K562 (cell line): ENCODE data around the gene SPATS2L. TPM values are rescaled to one million over a fixed set of nuclear protein-coding genes. Genes with fewer than 3 reads are reported as not detected.
A peak's percentile ranks its signal among the peaks of the same experiment; 100 is the strongest.

Source experiments
- ATAC-seq: fragments of 200-7000 bp; cut with Tn5 transposase; 3 replicates; pipeline ENCODE4 v1.9.1; 2020; ENCODE audit warnings: moderate library complexity
- BruUV-seq: library from RNA; stranded (reverse); fragments of 400-500 nt; replicated peaks from 2 replicates; lab custom pipeline; 2021; lab: Mats Ljungman, UMichigan
- CTCF ChIA-PET: fragments of 300-600 bp; formaldehyde crosslinking; extraction: SDS; loops from one replicate; lab custom pipeline; 2021; ENCODE audit warnings: low intra/inter-chr PET ratio; lab: Yijun Ruan, JAX
- POLR2A ChIA-PET: fragments of 300-600, 350-650 bp; sonication (Branson Sonifier 250); formaldehyde crosslinking; extraction: SDS; loops from one replicate; lab custom pipeline; 2021; ENCODE audit warnings: antibody characterized with exemption, inconsistent platforms; lab: Yijun Ruan, JAX
- DNase-seq, 4 experiments: peaks; one replicate each; pipeline versions ENCODE4 v3.0.0 to v3.0.0-alpha.2; 2011 to 2018; ENCODE audit warnings: low spot score in 3 of 4, mixed read lengths in 3 of 4; ENCODE audit errors: extremely low read depth in 1 of 4
- FAIRE-seq: peaks from 2 replicates; lab custom pipeline; 2011; peaks lifted over from hg19 to GRCh38; lab: Jason Lieb, UNC
- H2AFZ ChIP-seq: 2 replicates; pipeline ENCODE4 v1.6.0; 2011; ENCODE audit warnings: low read depth, low read length, control low read depth, inconsistent platforms
- H3K27ac ChIP-seq: fragments of 200-600 bp; 3 replicates; pipeline ENCODE4 v1.8.0; 2011; ENCODE audit warnings: low read depth, mild to moderate bottlenecking, control low read depth, inconsistent platforms, low read length, moderate library complexity, mixed read lengths; ENCODE audit errors: extremely low read depth
- H3K27me3 ChIP-seq, 2 experiments: fragments of 300-600 bp in 1 of 2; 2 replicates in 1 of 2; 3 replicates in 1 of 2; pipeline versions ENCODE4 v1.6.0 to v1.8.0; 2011; ENCODE audit warnings: inconsistent platforms in 2 of 2, low read length in 2 of 2, mild to moderate bottlenecking in 1 of 2, mixed read lengths in 1 of 2, moderate library complexity in 1 of 2; ENCODE audit not compliant: control insufficient read depth in 2 of 2, insufficient read depth in 2 of 2
- H3K36me3 ChIP-seq: fragments of 300-600 bp; 3 replicates; pipeline ENCODE4 v1.8.0; 2011; ENCODE audit warnings: mild to moderate bottlenecking, low read length, inconsistent platforms; ENCODE audit not compliant: control insufficient read depth, insufficient read depth
- H3K4me1 ChIP-seq, 2 experiments: fragments of 200-600 bp in 1 of 2; replicated peaks in 1 of 2; 2 replicates in 1 of 2; 3 replicates in 1 of 2; pipeline versions ENCODE4 v1.5.1 to v1.8.0; 2011; ENCODE audit warnings: inconsistent platforms in 2 of 2, low read length in 2 of 2, mild to moderate bottlenecking in 1 of 2, mixed read lengths in 1 of 2, moderate library complexity in 1 of 2; ENCODE audit not compliant: control insufficient read depth in 2 of 2, insufficient read depth in 2 of 2
- H3K4me2 ChIP-seq: 2 replicates; pipeline ENCODE4 v1.6.1; 2011; ENCODE audit warnings: low read length, control low read depth, inconsistent platforms, mixed read lengths; ENCODE audit not compliant: insufficient read depth
- H3K4me3 ChIP-seq: fragments of 200-600 bp; sonication (generic), shearing (Covaris generic); 2 replicates; pipeline ENCODE4 v1.5.1; 2016; ENCODE audit warnings: control low read depth, inconsistent platforms
- H3K79me2 ChIP-seq: fragments of 200-600 bp; 3 replicates; pipeline ENCODE4 v1.8.0; 2011; ENCODE audit warnings: low read length, inconsistent platforms; ENCODE audit not compliant: control insufficient read depth, insufficient read depth
- H3K9ac ChIP-seq, 2 experiments: 2 replicates each; pipeline versions ENCODE4 v1.6.0 to v1.6.1; 2011; ENCODE audit warnings: low read depth in 2 of 2, low read length in 2 of 2, control low read depth in 1 of 2, inconsistent platforms in 1 of 2, mild to moderate bottlenecking in 1 of 2, mixed read lengths in 1 of 2; ENCODE audit not compliant: insufficient read depth in 1 of 2
- H3K9me1 ChIP-seq: one replicate; pipeline ENCODE4 v1.6.0; 2011; ENCODE audit warnings: inconsistent platforms, mild to moderate bottlenecking, low read length, moderate library complexity; ENCODE audit not compliant: control insufficient read depth, insufficient read depth
- H3K9me3 ChIP-seq: replicated peaks from 2 replicates; pipeline ENCODE4 v1.5.1; 2011; ENCODE audit warnings: low read depth, low read length, inconsistent platforms; ENCODE audit not compliant: control insufficient read depth, insufficient read depth
- H4K20me1 ChIP-seq: replicated peaks from 2 replicates; pipeline ENCODE4 v1.6.1; 2011; ENCODE audit warnings: low read length, inconsistent platforms, mixed read lengths; ENCODE audit not compliant: control insufficient read depth, insufficient read depth
- ATF4 ChIP-seq: fragments of 450-650 bp; formaldehyde crosslinking; IDR thresholded peaks from 2 replicates; pipeline ENCODE4 v1.4.0; 2022; ENCODE audit warnings: mild to moderate bottlenecking, moderate library complexity
- CEBPB ChIP-seq: fragments of 450-650 bp; IDR thresholded peaks from 2 replicates; pipeline ENCODE4 v1.6.1; 2016; ENCODE audit warnings: missing genetic modification characterization, missing compliant biosample characterization
- CTCF ChIP-seq, 3 experiments: IDR thresholded peaks in 2 of 3; conservative IDR thresholded peaks in 1 of 3; 2 replicates each; pipeline ENCODE4 v1.5.1; 2011 to 2012; ENCODE audit warnings: low read length in 3 of 3, mild to moderate bottlenecking in 3 of 3, control low read depth in 2 of 3, improper control_type of control experiment in 1 of 3, inconsistent platforms in 1 of 3, low read depth in 1 of 3, mixed read lengths in 1 of 3, moderate library complexity in 1 of 3; ENCODE audit not compliant: insufficient read depth in 2 of 3
- DDX20 ChIP-seq: fragments of 450-650 bp; IDR thresholded peaks from 2 replicates; pipeline ENCODE4 v1.6.1; 2016; ENCODE audit warnings: missing genetic modification characterization, low read depth, mild to moderate bottlenecking, missing compliant biosample characterization, moderate library complexity
- ELF1 ChIP-seq: fragments of 200-800 bp; sonication (Bioruptor generic); IDR thresholded peaks from 2 replicates; pipeline ENCODE4 v1.6.1; 2016; ENCODE audit warnings: missing genetic modification characterization, missing compliant biosample characterization
- FOSL1 ChIP-seq: fragments of 200-800 bp; sonication (Bioruptor generic); conservative IDR thresholded peaks from 2 replicates; pipeline ENCODE4 v1.6.1; 2016; ENCODE audit warnings: missing genetic modification characterization, missing compliant biosample characterization
- HNRNPK ChIP-seq: fragments of 200-400 bp; formaldehyde crosslinking; IDR thresholded peaks from one replicate; pipeline ENCODE4 v1.6.1; 2018; ENCODE audit warnings: mild to moderate bottlenecking, low read depth, low read length; ENCODE audit not compliant: poor library complexity, severe bottlenecking
- MCM3 ChIP-seq: fragments of 450-650 bp; IDR thresholded peaks from 2 replicates; pipeline ENCODE4 v1.6.1; 2016
- MTA3 ChIP-seq: fragments of 450-650 bp; formaldehyde crosslinking; IDR thresholded peaks from 2 replicates; pipeline ENCODE4 v1.6.1; 2017; ENCODE audit warnings: mild to moderate bottlenecking, borderline replicate concordance
- RAD51 ChIP-seq: fragments of 450-650 bp; IDR thresholded peaks from 2 replicates; pipeline ENCODE4 v1.7.1; 2016; ENCODE audit warnings: low read depth, mild to moderate bottlenecking, borderline replicate concordance
- SMC3 ChIP-seq: conservative IDR thresholded peaks from 2 replicates; pipeline ENCODE4 v1.6.1; 2011; ENCODE audit warnings: low read depth, low read length, improper control_type of control experiment; ENCODE audit not compliant: insufficient read depth
- TCF15 ChIP-seq: fragments of 250-450 bp; sonication (Bioruptor Pico); IDR thresholded peaks from 2 replicates; pipeline ENCODE4 v1.8.0; 2022; ENCODE audit warnings: moderate library complexity, mild to moderate bottlenecking, inconsistent platforms
- TFAP4 ChIP-seq: sonication (generic); formaldehyde crosslinking; IDR thresholded peaks from 2 replicates; pipeline ENCODE4 v1.8.0; 2022; ENCODE audit warnings: missing genetic modification reagents, mild to moderate bottlenecking, moderate library complexity, borderline replicate concordance
- ZNF445 ChIP-seq: fragments of 250-450 bp; sonication (Bioruptor Pico); IDR thresholded peaks from 2 replicates; pipeline ENCODE4 v1.4.0; 2020; ENCODE audit warnings: low read depth, mild to moderate bottlenecking, moderate library complexity
- ZNF449 ChIP-seq: fragments of 250-450 bp; sonication (Bioruptor Pico); IDR thresholded peaks from 2 replicates; pipeline ENCODE4 v1.8.0; 2022; ENCODE audit warnings: moderate library complexity, mild to moderate bottlenecking, inconsistent platforms
- WGBS: fragments of 100-300 bp; shearing (Covaris generic); methylation state at CpG from one replicate; pipeline ENCODE4 v1.1.6; 2016; ENCODE audit warnings: low coverage, mixed read lengths; ENCODE audit not compliant: insufficient coverage; ENCODE audit errors: missing lambda C conversion rate; 5-methylcytosine and 5-hydroxymethylcytosine counted together
- in situ Hi-C: fragments of 300-500 bp; cut with MboI; formaldehyde crosslinking; loops from 4 replicates; pipeline ENCODE4 v1.15.0; 2018; ENCODE audit warnings: inconsistent platforms, mixed read lengths
- intact Hi-C: fragments of 100-400 bp; cut with micrococcal nuclease; formaldehyde crosslinking; loops from 2 replicates; pipeline ENCODE4 v1.14.2; 2022
- polyA plus RNA-seq, 8 experiments: library from polyadenylated mRNA; depleted of rRNA in 4 of 8; stranded (reverse) in 5 of 8; unstranded in 3 of 8; fragments of >200 nt; fragmentation: Nextera tagmentation in 2 of 8; fragmentation: Illumina TruSeq in 1 of 8; extraction: Ambion mirVana in 2 of 8; extraction: Trizol in 1 of 8; gene quantifications; 2 replicates each; pipeline versions ENCODE4 v1.2.1 to v1.2.3, GENCODE V29; 2011 to 2014; ENCODE audit warnings: inconsistent platforms in 1 of 8, missing spikeins in 1 of 8
- total RNA-seq, 7 experiments: library from RNA; depleted of rRNA in 6 of 7; stranded (reverse); fragments of >200 nt in 6 of 7; fragmentation: Illumina TruSeq in 2 of 7; extraction: Trizol in 2 of 7; gene quantifications; 2 replicates each; pipeline versions ENCODE4 v1.2.1 to v1.2.3, GENCODE V29; 2011 to 2021; ENCODE audit warnings: low replicate concordance in 1 of 7

SPATS2L gene
- total and polyA plus RNA-seq, 9 of the 15 experiments (the other 6 are each of a cell fraction or from before 2014, with no cell fraction given), result 11.3 to 41.5 (median 24.9) TPM

- peak; percentile 15 to 63 (median 28) for DNase-seq
- H3K9me1 ChIP-seq, result no peaks in the 10 kb centered on the region
- H3K27ac ChIP-seq, result no peak overlapping the region
- no peaks in the 10 kb centered on the region for H4K20me1 ChIP-seq
- in situ Hi-C loops (loop anchor here (10.0 kb wide), 1 partner anchor 221 kb away; no protein-coding TSS in a partner anchor), intact Hi-C loops (loop anchor here (2.0 to 10.0 kb wide), 2 partner anchors 131 to 219 kb away; no protein-coding TSS in a partner anchor)
- ChIA-PET CTCF (interaction anchor here (0.5 to 0.9 kb wide), 2 partner anchors 219 to 623 kb away, joined by 4 to 7 read pairs; no protein-coding TSS in a partner anchor), POLR2A (no interaction called here)
- FAIRE-seq, result no peak
- no TSS peak for BruUV-seq
- H3K9ac ChIP-seq, result no peak overlapping the region
- H3K4me3 ChIP-seq, result no peak overlapping the region
- ATAC-seq, result peak; percentile 94
- no peaks in the 10 kb centered on the region for H3K27me3 ChIP-seq
- no peak overlapping the region for H3K4me2 ChIP-seq
- H3K4me1 ChIP-seq, result peaks cover 6 to 9% of the 10 kb centered on the region in 2 experiments; a peak in 4 of 5 replicates
- H2AFZ ChIP-seq, result no peak overlapping the region
- no peaks in the 10 kb centered on the region for H3K9me3 ChIP-seq
- H3K36me3 ChIP-seq, result no peaks in the 10 kb centered on the region; the same call in 2 of the 3 replicates
- 9% methylated on average over 4 of the region's 4 CpGs for WGBS
- no peaks in the 10 kb centered on the region for H3K79me2 ChIP-seq
- TF ChIP-seq ELF1 (no peak), TFAP4 (CRISPR knock-in tag) (0 out of 2 replicates have a peak, but pooled peaks have one; percentile 36), HNRNPK (no peak), ZNF445 (CRISPR knock-in tag) (no peak), CEBPB (tag) (0 out of 2 replicates have a peak, but pooled peaks have one; percentile 28), RAD51 (no peak), MCM3 (no peak), DDX20 (tag) (no peak), TCF15 (CRISPR knock-in tag) (no peak), MTA3 (no peak), ATF4 (CRISPR knock-in tag) (no peak), SMC3 (peak; percentile 62), FOSL1 (tag) (no peak), ZNF449 (CRISPR knock-in tag) (no peak), CTCF (IDR thresholded peaks at IDR 0.05 in 2 of 3, conservative IDR thresholded peaks at IDR 0.05 in 1 of 3; ENCODE audit: insufficient read depth in 2 of 3, low read depth in 1 of 3, low read length in 3 of 3) (peak; percentile 65 to 76 (median 71))
Measured at GRCh38 chr2:200483729-200484198, 177.3 kb downstream of the SPATS2L start.
